HEK293T (cell line): ENCODE measurements around the gene MAU2.
A peak's percentile ranks its signal among the peaks of the same experiment; 100 is the strongest.

Experiments used
- CTCF ChIA-PET: fragments of 350-600 bp; formaldehyde crosslinking; extraction: SDS; loops from one replicate; lab custom pipeline; 2021; ENCODE audit warnings: antibody characterized with exemption, inconsistent platforms; lab: Yijun Ruan, JAX
- POLR2A ChIA-PET: fragments of 350-600 bp; formaldehyde crosslinking; extraction: SDS; loops from one replicate; lab custom pipeline; 2020; ENCODE audit warnings: antibody characterized with exemption, inconsistent platforms; lab: Yijun Ruan, JAX
- DNase-seq: peaks from one replicate; pipeline ENCODE4 v3.0.0; 2012; ENCODE audit warnings: mixed read lengths; ENCODE audit errors: extremely low spot score
- ARNT ChIP-seq: fragments of 450-650 bp; IDR thresholded peaks from 2 replicates; pipeline ENCODE4 v1.6.1; 2017; ENCODE audit warnings: mild to moderate bottlenecking
- BHLHE40 ChIP-seq: fragments of 450-650 bp; IDR thresholded peaks from 2 replicates; pipeline ENCODE4 v1.6.1; 2016; ENCODE audit warnings: mild to moderate bottlenecking, moderate library complexity, borderline replicate concordance
- CTBP1 ChIP-seq: fragments of 450-650 bp; IDR thresholded peaks from 2 replicates; pipeline ENCODE4 v1.6.1; 2016; ENCODE audit warnings: borderline replicate concordance
- ELF4 ChIP-seq: fragments of 450-650 bp; IDR thresholded peaks from 2 replicates; pipeline ENCODE4 v1.6.1; 2017; ENCODE audit warnings: antibody characterized with exemption
- FOXA1 ChIP-seq: fragments of 450-650 bp; IDR thresholded peaks from 2 replicates; pipeline ENCODE4 v1.6.1; 2016; ENCODE audit warnings: mild to moderate bottlenecking
- FOXK2 ChIP-seq: fragments of 450-650 bp; IDR thresholded peaks from 2 replicates; pipeline ENCODE4 v1.6.1; 2016; ENCODE audit warnings: mild to moderate bottlenecking
- FOXM1 ChIP-seq: fragments of 450-650 bp; IDR thresholded peaks from 2 replicates; pipeline ENCODE4 v1.6.1; 2017; ENCODE audit warnings: mild to moderate bottlenecking, borderline replicate concordance
- HDGF ChIP-seq: fragments of 450-650 bp; IDR thresholded peaks from 2 replicates; pipeline ENCODE4 v1.6.1; 2017; ENCODE audit warnings: antibody characterized with exemption, borderline replicate concordance
- L3MBTL2 ChIP-seq: fragments of 450-650 bp; conservative IDR thresholded peaks from 2 replicates; pipeline ENCODE4 v1.6.1; 2016; ENCODE audit warnings: mild to moderate bottlenecking
- LEF1 ChIP-seq: fragments of 450-650 bp; IDR thresholded peaks from 2 replicates; pipeline ENCODE4 v1.6.1; 2017; ENCODE audit warnings: mild to moderate bottlenecking, borderline replicate concordance
- NFRKB ChIP-seq: fragments of 450-650 bp; IDR thresholded peaks from 2 replicates; pipeline ENCODE4 v1.6.1; 2016; ENCODE audit warnings: mild to moderate bottlenecking, moderate library complexity
- PKNOX1 ChIP-seq: fragments of 450-650 bp; IDR thresholded peaks from 2 replicates; pipeline ENCODE4 v1.6.1; 2016
- SP1 ChIP-seq: fragments of 450-650 bp; IDR thresholded peaks from 2 replicates; pipeline ENCODE4 v1.6.1; 2017
- SUZ12 ChIP-seq: fragments of 450-650 bp; IDR thresholded peaks from 2 replicates; pipeline ENCODE4 v1.6.1; 2016; ENCODE audit warnings: mild to moderate bottlenecking
- TARDBP ChIP-seq: fragments of 450-650 bp; IDR thresholded peaks from 2 replicates; pipeline ENCODE4 v1.6.1; 2016
- ZNF384 ChIP-seq: fragments of 450-650 bp; IDR thresholded peaks from 2 replicates; pipeline ENCODE4 v1.6.1; 2016

The MAU2 gene

GRCh38 chr19:19354932-19355331 lies 34.3 kb downstream of the MAU2 start:
- TF ChIP-seq SP1 (no peak), FOXA1 (no peak), ARNT (no peak), LEF1 (no peak), FOXM1 (no peak), BHLHE40 (no peak), ELF4 (no peak), FOXK2 (no peak), SUZ12 (no peak), ZNF384 (no peak), HDGF (no peak), PKNOX1 (no peak), CTBP1 (no peak), L3MBTL2 (no peak), TARDBP (no peak), NFRKB (no peak)
- DNase-seq: no peak
- ChIA-PET CTCF (no interaction called here), POLR2A (no interaction called here)

- TF ChIP-seq TARDBP (no peak), ELF4 (no peak), BHLHE40 (no peak), ARNT (no peak), L3MBTL2 (no peak), ZNF384 (no peak), NFRKB (no peak), PKNOX1 (no peak), SP1 (no peak), LEF1 (no peak), HDGF (no peak), FOXM1 (no peak), FOXK2 (no peak), CTBP1 (no peak), FOXA1 (no peak), SUZ12 (no peak)
- no peak for DNase-seq
- CTCF ChIA-PET: no interaction called here
- POLR2A ChIA-PET: interaction anchor here (0.6 kb wide), 1 partner anchor 247 kb away, joined by 3 read pairs; no protein-coding TSS in a partner anchor
These were observed 35.0 kb downstream of the MAU2 start for GRCh38 chr19:19355606-19356139.

- no peak for DNase-seq
- ChIA-PET POLR2A (no interaction called here), CTCF (no interaction called here)
- TF ChIP-seq ARNT: no peak
- TF ChIP-seq CTBP1: no peak
- no peak for TF ChIP-seq SP1
- no peak for TF ChIP-seq SUZ12
- TF ChIP-seq LEF1: no peak
- no peak for TF ChIP-seq PKNOX1
These were observed 35.9 kb downstream of the MAU2 start for GRCh38 chr19:19356500-19356899.

- CTCF ChIA-PET: interaction anchor here (0.6 to 0.7 kb wide), 2 partner anchors 15 to 134 kb away, joined by 3 to 5 read pairs; no protein-coding TSS in a partner anchor
- POLR2A ChIA-PET: no interaction called here
- no peak for DNase-seq
- TF ChIP-seq SP1: no peak
- TF ChIP-seq ARNT: no peak
- TF ChIP-seq FOXA1: no peak
- no peak for TF ChIP-seq SUZ12
- no peak for TF ChIP-seq FOXM1
- TF ChIP-seq L3MBTL2: no peak
- no peak for TF ChIP-seq FOXK2
- no peak for TF ChIP-seq LEF1
- no peak for TF ChIP-seq CTBP1
- TF ChIP-seq ZNF384: no peak
- TF ChIP-seq TARDBP: no peak
- no peak for TF ChIP-seq HDGF
- no peak for TF ChIP-seq NFRKB
- TF ChIP-seq PKNOX1: no peak
- no peak for TF ChIP-seq BHLHE40
- TF ChIP-seq ELF4: no peak
These were observed 36.4 kb downstream of the MAU2 start for GRCh38 chr19:19356901-19357566.

- TF ChIP-seq FOXK2 (no peak), CTBP1 (peak; percentile 37; the same call in 1 of the 2 replicates), L3MBTL2 (peak; percentile 63)
- POLR2A ChIA-PET: no interaction called here
- DNase-seq: peak; percentile 79
- CTCF ChIA-PET: interaction anchor here (0.7 to 1.4 kb wide), 6 partner anchors 16 to 129 kb away, joined by 3 to 4 read pairs (median 3); no protein-coding TSS in a partner anchor
These were observed 40.5 kb downstream of the MAU2 start for GRCh38 chr19:19361075-19361594.

- CTCF ChIA-PET: interaction anchor here (0.7 kb wide), 1 partner anchor 98 kb away, joined by 4 read pairs; no protein-coding TSS in a partner anchor
- TF ChIP-seq BHLHE40 (no peak), HDGF (no peak), SP1 (no peak), NFRKB (no peak), CTBP1 (no peak), LEF1 (no peak), L3MBTL2 (no peak), ZNF384 (no peak), ARNT (no peak), TARDBP (no peak), SUZ12 (no peak), FOXM1 (no peak), ELF4 (no peak), PKNOX1 (no peak), FOXK2 (no peak), FOXA1 (no peak)
- no peak for DNase-seq
- POLR2A ChIA-PET: no interaction called here
These were observed 41.4 kb downstream of the MAU2 start for GRCh38 chr19:19362075-19362474.
